Measurements from ENCODE around the gene FNIP1.
"Not testable (repeated sequence)": the region's sequence is repeated elsewhere in the genome, so short reads cannot be mapped to it uniquely, and the experiment has no call there.

The FNIP1 gene

DNA sequence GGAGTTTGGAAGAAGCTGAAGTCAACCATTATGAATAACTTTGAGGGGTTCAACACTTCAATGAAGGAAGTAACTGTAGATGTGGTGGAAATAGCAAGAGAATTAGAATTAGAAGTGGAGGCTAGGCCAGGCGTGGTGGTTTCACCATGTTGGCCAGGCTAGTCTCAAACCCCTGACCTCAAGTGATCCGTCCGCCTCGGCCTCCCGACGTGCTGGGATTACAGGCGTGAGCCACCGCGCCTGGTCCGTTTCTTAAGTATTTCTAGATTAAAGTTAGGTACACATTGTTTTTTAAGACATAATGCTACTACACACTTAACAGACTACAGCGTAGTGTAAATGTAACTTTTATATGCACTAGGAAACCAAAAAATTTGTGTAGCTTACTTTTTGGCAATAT lies 14.1 kb downstream of the FNIP1 start:
- no peak overlapping the region for H3K27ac ChIP-seq
- no peak for TF ChIP-seq EZH2 (IDR thresholded peaks at IDR 0.05)
- DNase-seq (ENCODE audit: low read depth, low spot score) = no peak
- H3K36me3 ChIP-seq (ENCODE audit: insufficient read depth, low read length) = peaks cover 7% of the 10 kb centered on the region; the same call in 1 of the 2 replicates
- H3K9me3 ChIP-seq (ENCODE audit: low read depth, low read length) = no peaks in the 10 kb centered on the region
- H3K4me3 ChIP-seq = no peak overlapping the region
- H3K9ac ChIP-seq (ENCODE audit: insufficient read length) = no peak overlapping the region

DNA sequence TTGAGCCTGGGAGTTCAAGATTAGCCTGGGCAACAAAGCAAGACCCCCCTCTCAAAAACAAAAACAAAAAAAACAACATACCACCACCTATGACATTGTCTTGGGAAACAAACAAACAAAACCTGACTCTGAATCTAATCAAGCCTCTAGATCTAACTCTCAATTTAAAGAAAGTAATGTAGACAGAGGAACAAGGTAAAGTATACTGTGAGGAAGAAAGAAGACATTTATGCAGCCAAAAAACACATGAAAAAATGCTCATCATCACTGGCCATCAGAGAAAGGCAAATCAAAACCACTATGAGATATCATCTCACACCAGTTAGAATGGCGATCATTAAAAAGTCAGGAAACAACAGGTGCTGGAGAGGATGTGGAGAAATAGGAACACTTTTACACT lies 18.7 kb downstream of the FNIP1 start:
- not testable (repeated sequence) for DNase-seq (ENCODE audit: low read depth, low spot score); H3K9ac ChIP-seq (ENCODE audit: insufficient read length); H3K4me3 ChIP-seq; H3K27ac ChIP-seq; H3K9me3 ChIP-seq (ENCODE audit: low read depth, low read length); H3K36me3 ChIP-seq (ENCODE audit: insufficient read depth, low read length)

DNA sequence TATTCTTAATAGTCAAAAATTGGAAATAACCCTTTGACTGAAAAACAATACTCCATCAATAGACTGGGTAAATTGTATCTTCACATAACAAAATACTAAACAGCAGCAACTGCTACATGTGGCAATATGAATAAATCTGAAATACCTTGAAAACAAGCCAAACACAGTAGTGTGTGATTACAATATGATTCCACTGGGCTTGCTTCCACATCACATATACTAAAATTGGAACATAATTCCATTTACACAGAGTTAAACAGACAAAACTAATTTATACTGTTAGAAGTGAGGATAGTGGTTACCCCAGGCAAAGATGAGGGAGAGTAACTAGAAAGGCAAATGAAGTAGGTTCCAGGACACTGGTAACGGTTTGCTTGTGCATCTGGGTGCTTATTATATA lies 20.4 kb downstream of the FNIP1 start:
- DNase-seq (ENCODE audit: low read depth, low spot score) = no peak
- TF ChIP-seq FOXP2 (optimal IDR thresholded peaks at IDR 0.05; ENCODE audit: control extremely low read depth, extremely low read length, insufficient read depth) (no peak), POLR2AphosphoS5 (IDR thresholded peaks at IDR 0.05; ENCODE audit: borderline replicate concordance, low read depth, low read length) (no peak), EZH2 (IDR thresholded peaks at IDR 0.05) (no peak)
- Histone ChIP-seq H3K4me3 (no peak overlapping the region), H3K9ac (ENCODE audit: insufficient read length) (no peak overlapping the region), H3K27ac (no peak overlapping the region), H3K36me3 (ENCODE audit: insufficient read depth, low read length) (no peaks in the 10 kb centered on the region), H3K9me3 (ENCODE audit: low read depth, low read length) (no peaks in the 10 kb centered on the region)

DNA sequence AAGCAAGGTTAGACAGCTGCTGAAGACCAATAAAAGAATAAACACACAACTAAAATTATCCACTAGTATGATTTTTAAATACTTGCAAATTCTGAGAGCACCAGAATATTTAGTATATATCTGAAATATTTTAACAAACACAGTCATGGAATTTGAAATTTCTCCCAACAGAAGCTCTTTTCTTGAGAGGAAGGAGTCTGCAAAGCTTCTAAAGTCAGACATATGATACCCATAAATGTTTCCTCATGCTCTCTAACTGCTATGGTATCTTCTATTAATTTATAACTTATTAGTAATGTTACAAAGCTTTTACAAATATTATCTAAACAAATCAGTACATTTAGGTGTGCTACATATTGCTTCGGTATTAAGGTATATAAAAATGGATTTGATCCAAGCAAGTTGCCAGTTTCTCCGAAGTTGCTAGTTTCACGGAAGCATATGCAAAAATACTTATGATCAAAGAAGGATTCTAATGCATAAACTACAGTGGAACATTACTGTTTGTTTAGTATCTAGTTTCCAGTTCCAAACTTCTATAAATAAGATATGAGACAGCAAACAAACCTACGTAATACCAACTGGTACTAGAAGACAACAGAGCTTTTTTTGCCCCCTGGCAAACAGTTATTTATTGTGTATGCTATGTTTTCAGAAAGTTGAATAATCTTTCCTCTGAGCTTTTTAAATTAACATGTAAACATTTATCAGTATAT lies 22.0 kb downstream of the FNIP1 start:
- TF ChIP-seq FOXP2 (optimal IDR thresholded peaks at IDR 0.05; ENCODE audit: control extremely low read depth, extremely low read length, insufficient read depth) (no peak), POLR2AphosphoS5 (IDR thresholded peaks at IDR 0.05; ENCODE audit: borderline replicate concordance, low read depth, low read length) (no peak), EZH2 (IDR thresholded peaks at IDR 0.05) (no peak)
- no peak overlapping the region for H3K27ac ChIP-seq
- H3K9me3 ChIP-seq (ENCODE audit: low read depth, low read length) = no peaks in the 10 kb centered on the region
- no peak overlapping the region for H3K4me3 ChIP-seq
- no peaks in the 10 kb centered on the region for H3K36me3 ChIP-seq (ENCODE audit: insufficient read depth, low read length)
- DNase-seq (ENCODE audit: low read depth, low spot score) = no peak
- H3K9ac ChIP-seq (ENCODE audit: insufficient read length) = no peak overlapping the region

DNA sequence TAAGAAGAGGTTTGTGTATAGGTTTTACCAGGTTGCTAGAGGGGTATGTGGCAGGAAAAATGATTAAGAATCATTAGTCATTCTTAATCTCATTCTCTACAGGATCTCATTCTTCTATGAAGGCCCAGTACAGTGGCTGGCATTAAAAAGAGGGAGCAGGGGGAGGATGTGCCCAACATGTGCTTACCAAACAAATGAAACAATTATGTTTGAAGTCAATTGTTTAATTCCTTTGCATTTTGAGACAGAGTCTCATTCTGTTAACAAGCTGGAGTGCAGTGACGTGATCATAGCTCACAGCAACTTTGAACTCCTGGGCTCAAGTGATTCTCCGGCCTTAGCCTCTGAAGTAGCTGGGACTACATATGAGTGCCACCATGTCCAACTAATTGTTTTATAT lies 23.0 kb downstream of the FNIP1 start:
- H3K27ac ChIP-seq = no peak overlapping the region
- H3K36me3 ChIP-seq (ENCODE audit: insufficient read depth, low read length) = no peaks in the 10 kb centered on the region
- H3K9ac ChIP-seq (ENCODE audit: insufficient read length) = no peak overlapping the region
- H3K9me3 ChIP-seq (ENCODE audit: low read depth, low read length) = no peaks in the 10 kb centered on the region
- no peak for TF ChIP-seq FOXP2 (optimal IDR thresholded peaks at IDR 0.05; ENCODE audit: control extremely low read depth, extremely low read length, insufficient read depth)
- no peak for TF ChIP-seq POLR2AphosphoS5 (IDR thresholded peaks at IDR 0.05; ENCODE audit: borderline replicate concordance, low read depth, low read length)
- H3K4me3 ChIP-seq = no peak overlapping the region
- no peak for DNase-seq (ENCODE audit: low read depth, low spot score)

DNA sequence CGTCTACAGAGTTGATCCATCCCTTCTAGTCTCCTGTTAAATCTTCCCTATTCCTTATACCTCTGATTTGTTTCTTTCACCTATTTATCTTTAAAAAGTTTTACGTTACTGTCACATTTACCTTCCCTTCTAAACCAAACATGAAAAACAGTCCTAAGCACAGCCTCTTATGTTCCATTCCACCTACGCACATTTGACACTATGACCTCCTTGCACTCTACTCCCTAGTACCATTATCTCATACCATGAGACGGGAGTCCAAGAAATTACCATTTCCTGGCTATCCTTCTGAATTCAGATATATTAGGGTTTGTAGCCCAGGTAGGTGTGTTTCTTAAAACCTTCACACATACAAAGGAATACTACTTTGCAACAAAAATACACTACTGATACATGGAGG lies 25.1 kb downstream of the FNIP1 start:
- no peak overlapping the region for H3K9ac ChIP-seq (ENCODE audit: insufficient read length)
- no peak for DNase-seq (ENCODE audit: low read depth, low spot score)
- no peaks in the 10 kb centered on the region for H3K9me3 ChIP-seq (ENCODE audit: low read depth, low read length)
- H3K36me3 ChIP-seq (ENCODE audit: insufficient read depth, low read length) = no peaks in the 10 kb centered on the region
- H3K4me3 ChIP-seq = no peak overlapping the region
- no peak overlapping the region for H3K27ac ChIP-seq
- TF ChIP-seq EZH2 (IDR thresholded peaks at IDR 0.05) (no peak), FOXP2 (optimal IDR thresholded peaks at IDR 0.05; ENCODE audit: control extremely low read depth, extremely low read length, insufficient read depth) (no peak), POLR2AphosphoS5 (IDR thresholded peaks at IDR 0.05; ENCODE audit: borderline replicate concordance, low read depth, low read length) (no peak)

DNA sequence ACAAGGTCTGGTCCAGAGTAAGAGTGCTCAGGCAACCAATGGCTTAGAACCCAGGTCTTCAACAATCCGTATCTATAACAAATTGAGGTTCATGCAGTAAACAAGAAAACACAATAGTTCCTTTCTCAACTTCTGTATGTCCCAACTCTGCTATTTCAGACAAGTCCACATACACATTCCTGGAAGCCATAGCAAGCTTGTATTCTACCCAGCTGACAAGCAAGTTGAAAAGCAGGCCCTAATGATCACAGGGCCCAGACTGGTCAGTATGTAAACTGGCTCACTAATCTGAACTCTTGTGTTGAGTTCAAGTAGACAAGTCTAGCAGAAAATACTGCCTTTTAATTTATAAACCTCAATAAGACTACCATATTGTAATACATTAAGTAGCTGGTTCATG lies 26.9 kb downstream of the FNIP1 start:
- Histone ChIP-seq H3K9me3 (ENCODE audit: low read depth, low read length) (no peaks in the 10 kb centered on the region), H3K9ac (ENCODE audit: insufficient read length) (no peak overlapping the region), H3K4me3 (no peak overlapping the region), H3K27ac (no peak overlapping the region), H3K36me3 (ENCODE audit: insufficient read depth, low read length) (peaks cover 2% of the 10 kb centered on the region; the same call in 1 of the 2 replicates)
- no peak for TF ChIP-seq EZH2 (IDR thresholded peaks at IDR 0.05)
- TF ChIP-seq POLR2AphosphoS5 (IDR thresholded peaks at IDR 0.05; ENCODE audit: borderline replicate concordance, low read depth, low read length) = no peak
- TF ChIP-seq FOXP2 (optimal IDR thresholded peaks at IDR 0.05; ENCODE audit: control extremely low read depth, extremely low read length, insufficient read depth) = no peak
- no peak for DNase-seq (ENCODE audit: low read depth, low spot score)

DNA sequence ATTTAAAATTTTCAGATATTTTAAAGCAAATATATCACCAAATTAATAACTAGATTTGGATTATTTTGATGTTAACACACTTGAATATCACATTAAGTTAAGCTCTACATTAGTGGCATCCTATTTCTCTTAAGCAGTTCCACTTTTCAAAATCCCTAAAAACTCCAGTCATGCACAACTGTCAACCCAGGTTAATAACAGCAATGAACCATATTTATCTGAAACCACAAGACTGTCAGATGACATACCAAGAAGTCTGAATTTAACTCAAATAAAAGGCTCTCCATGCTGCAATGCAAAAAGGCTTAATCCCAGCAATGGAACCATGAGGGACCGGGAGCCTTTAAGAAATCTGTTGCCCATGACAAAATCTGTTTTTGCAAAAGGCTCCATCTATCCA lies 27.5 kb downstream of the FNIP1 start:
- H3K36me3 ChIP-seq (ENCODE audit: insufficient read depth, low read length) = peaks cover 9% of the 10 kb centered on the region; the same call in 1 of the 2 replicates
- no peak for TF ChIP-seq FOXP2 (optimal IDR thresholded peaks at IDR 0.05; ENCODE audit: control extremely low read depth, extremely low read length, insufficient read depth)
- no peak for TF ChIP-seq EZH2 (IDR thresholded peaks at IDR 0.05)
- no peak for TF ChIP-seq POLR2AphosphoS5 (IDR thresholded peaks at IDR 0.05; ENCODE audit: borderline replicate concordance, low read depth, low read length)
- no peak overlapping the region for H3K4me3 ChIP-seq
- no peaks in the 10 kb centered on the region for H3K9me3 ChIP-seq (ENCODE audit: low read depth, low read length)
- no peak for DNase-seq (ENCODE audit: low read depth, low spot score)
- H3K9ac ChIP-seq (ENCODE audit: insufficient read length) = no peak overlapping the region
- no peak overlapping the region for H3K27ac ChIP-seq

DNA sequence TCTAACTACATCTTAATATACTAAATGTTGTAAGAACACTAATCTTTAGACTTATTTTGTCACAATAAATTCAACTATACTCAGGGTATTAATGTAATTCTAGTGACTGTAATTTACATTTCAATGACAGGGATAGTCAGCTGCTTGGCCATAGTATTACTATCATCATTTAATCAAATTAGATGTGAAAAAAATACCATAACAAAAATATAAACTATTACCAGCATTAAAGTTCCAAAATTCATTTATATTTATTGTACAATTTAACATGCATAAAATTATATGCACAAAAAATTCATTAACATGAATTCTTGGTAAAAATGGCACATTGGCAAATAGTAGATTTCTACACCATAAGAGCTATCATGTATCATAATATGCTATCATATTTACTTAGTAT lies 28.9 kb downstream of the FNIP1 start:
- TF ChIP-seq EZH2 (IDR thresholded peaks at IDR 0.05) (no peak), FOXP2 (optimal IDR thresholded peaks at IDR 0.05; ENCODE audit: control extremely low read depth, extremely low read length, insufficient read depth) (no peak), POLR2AphosphoS5 (IDR thresholded peaks at IDR 0.05; ENCODE audit: borderline replicate concordance, low read depth, low read length) (no peak)
- H3K36me3 ChIP-seq (ENCODE audit: insufficient read depth, low read length) = peaks cover 9% of the 10 kb centered on the region; the same call in 1 of the 2 replicates
- H3K4me3 ChIP-seq = no peak overlapping the region

More for the DNA sequence above, 28.9 kb downstream of the FNIP1 start:
- DNase-seq (ENCODE audit: low read depth, low spot score) = no peak
- no peak overlapping the region for H3K27ac ChIP-seq
- no peak overlapping the region for H3K9ac ChIP-seq (ENCODE audit: insufficient read length)
- no peaks in the 10 kb centered on the region for H3K9me3 ChIP-seq (ENCODE audit: low read depth, low read length)
